ENCODE data around the gene ZRANB1.

The ZRANB1 gene

GRCh38 chr10:125005312-125006187 is 63.6 kb downstream of the ZRANB1 start:
- no peak for DNase-seq (ENCODE audit: low read depth)

DNA sequence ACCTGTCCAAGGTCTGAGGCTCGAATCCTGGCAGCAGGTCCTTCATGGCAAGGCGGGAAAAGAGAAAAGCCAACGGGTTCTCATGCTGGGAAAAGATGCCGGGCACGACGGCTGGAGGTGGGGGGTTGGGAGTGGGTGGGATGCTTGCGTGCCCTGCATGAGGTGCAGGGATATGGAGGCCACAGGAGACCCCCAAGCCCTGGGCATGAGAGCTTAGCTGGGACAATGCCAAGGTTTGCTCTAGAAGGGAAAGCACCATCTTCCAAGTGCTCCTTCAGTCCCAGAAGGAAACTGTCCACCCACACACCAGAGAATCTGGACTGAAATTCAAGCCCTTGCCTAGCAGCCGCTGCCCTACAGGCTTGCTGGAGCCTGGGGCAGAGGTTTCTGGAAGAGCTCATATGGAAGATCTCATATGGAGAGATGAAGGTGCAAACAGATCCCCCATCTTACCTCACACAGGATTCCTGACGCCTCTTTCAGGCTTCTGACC is 64.3 kb downstream of the ZRANB1 start:
- DNase-seq (ENCODE audit: low read depth) = no peak

- no peak for DNase-seq (ENCODE audit: low read depth)
Observed at GRCh38 chr10:125006921-125007426, 65.1 kb downstream of the ZRANB1 start.

DNA sequence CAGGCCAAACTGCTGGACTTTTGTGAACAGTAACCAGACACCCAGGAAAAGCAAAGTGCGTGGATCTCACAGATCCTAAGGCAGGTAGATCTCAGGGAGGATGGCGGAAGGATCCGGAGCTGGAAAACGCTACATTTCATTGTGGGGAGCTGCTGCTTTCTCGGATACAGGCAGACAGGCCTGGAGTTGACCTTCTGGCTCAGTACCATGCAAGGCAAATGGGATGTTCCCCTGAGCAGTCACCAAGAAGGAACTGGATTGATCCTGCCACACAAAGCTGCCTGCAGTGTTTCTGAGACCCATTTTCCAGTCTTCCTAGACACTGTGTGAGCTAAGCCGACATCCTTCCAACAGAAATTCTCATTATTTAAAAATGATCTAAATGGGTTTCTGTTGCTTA is 65.5 kb downstream of the ZRANB1 start:
- no peak for DNase-seq (ENCODE audit: low read depth)

DNA sequence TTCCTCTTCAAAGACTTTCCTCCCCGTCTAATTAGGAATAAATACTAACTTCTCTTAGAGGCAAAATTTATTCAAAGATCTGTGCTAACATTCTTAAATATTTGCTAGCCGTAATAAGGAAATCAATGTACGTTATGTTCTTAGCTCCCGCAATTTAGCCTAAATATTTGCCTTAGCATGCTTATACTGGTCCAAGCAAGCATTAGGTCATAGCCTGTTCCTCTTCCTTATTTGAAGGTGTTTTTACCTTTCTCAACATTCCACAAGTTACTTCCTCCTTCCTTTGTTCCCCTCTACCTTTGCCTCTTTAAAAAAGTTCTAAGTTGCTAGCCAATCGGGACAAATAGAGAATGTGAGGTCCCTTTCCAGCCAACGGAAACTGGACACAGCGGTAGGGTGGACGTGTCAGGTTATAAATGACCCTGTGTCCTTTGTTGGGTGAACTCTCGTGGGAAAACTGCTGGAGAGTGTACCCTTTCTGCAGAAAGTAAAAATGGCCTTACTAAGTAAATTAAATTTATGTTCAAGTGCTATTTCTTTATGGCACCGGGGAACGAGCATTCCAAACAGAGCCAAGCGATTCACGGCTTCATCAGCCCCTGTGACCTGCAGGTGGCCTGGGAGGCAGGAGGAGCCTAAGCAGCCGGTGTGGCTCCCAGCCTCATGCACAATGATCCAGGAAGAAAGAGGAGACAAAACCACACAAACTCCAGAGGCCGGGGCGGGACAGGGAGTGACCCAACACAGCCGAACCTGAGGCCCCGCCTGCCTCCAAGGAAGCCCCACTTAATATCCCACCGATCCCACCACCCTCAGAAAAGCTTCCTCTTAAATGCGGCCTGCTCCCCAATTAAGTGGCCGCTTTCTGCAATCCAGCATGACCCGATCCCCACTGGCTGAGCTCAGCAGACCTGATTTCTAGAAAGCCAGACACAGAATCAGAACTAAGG is 67.0 kb downstream of the ZRANB1 start:
- no peak for DNase-seq (ENCODE audit: low read depth)

DNA sequence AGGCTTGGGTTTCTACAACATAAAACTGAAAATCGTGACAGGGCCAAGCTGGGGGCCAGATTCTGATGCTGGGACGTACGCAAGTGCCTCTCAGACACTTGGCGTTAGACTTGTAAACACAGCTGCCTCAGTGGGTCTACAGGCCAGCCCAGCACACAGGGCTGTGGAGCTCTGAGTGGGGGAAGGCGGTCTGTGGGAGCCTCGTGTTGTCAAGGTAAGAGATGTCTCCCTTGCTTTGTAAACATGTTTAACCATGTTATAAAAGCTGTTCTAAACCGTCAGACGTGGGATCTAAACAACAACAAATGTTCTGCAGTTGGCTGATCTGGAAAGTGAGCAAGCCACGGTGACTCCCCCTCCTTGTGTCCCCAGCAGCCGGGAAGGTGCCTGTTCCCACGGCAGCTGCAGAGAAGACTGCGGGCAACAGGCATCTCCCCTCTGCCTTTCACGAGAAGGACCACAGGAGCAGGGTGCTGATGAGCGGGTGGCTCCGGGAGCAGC is 67.8 kb downstream of the ZRANB1 start:
- DNase-seq (ENCODE audit: low read depth) = no peak

GRCh38 chr10:125010362-125010761 is 68.4 kb downstream of the ZRANB1 start:
- DNase-seq (ENCODE audit: low read depth) = no peak

DNA sequence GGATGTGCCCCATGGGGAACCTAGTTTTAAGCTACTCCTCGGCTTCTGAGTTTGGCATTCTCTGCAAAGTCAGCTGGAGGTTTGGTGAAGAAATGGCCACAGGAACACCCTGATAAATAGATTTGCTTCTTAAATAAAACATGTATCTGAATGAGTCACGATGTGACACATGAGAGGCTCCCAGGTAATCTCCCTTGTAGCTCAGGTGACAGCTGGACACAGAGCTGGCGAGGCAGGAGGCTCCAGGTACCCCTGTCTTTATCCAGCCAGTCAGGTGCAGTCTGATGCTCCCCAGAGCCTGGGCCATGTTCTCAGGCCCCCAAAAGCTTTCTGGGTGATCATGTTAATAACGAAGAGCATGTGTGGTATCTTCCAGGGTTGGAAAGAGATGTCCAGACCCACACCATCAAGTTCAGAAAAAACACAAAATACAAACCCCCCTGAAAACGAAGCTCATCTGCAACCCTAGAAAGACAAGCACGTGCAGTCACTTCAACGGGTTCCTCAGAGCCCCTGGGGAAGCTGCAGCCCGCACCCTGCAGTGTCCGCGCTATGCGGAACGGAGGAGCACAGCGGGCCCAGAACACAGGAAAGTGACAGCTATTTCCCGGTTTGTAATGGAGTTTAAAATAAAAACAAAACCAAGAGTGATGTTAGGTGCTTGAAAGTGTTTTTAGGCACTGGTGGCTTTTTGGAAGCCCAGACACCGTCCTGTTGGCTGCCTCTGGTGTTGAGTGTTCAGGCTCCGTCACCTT is 69.4 kb downstream of the ZRANB1 start:
- DNase-seq (ENCODE audit: low read depth) = no peak

GRCh38 chr10:125011926-125012705 is 70.2 kb downstream of the ZRANB1 start:
- no peak for DNase-seq (ENCODE audit: low read depth)

DNA sequence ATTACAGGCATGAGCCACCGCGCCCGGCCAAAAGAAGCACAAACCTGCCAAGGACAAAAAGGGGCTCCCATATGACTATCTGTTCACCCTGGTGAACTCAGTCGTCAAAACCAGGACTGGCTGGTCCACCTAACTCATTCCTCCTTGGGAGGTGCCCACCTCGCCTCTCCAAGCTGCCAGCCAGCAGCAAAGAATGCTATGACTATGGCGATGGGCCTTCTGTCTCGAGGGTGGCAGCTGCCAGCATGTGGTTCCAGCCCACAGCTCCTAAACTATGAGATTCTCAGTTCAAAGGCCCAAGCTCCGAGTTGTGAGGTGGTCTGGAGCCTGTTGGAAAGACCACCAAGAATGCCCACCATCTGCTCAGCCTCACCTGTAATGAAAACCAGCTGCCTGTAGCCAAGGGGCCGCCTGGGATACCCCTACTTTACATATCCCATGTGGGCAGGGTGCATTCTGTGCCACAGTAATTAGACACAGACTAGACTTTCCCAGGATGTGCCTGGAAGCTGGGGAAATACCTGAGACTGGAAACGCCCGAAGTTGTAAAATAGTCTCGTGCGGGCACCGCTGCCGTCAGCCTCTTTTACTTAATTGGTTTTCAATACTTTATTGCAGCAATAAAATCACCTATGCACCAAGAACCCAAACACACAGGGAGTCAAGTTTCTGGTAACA is 71.1 kb downstream of the ZRANB1 start:
- DNase-seq (ENCODE audit: low read depth) = no peak

DNA sequence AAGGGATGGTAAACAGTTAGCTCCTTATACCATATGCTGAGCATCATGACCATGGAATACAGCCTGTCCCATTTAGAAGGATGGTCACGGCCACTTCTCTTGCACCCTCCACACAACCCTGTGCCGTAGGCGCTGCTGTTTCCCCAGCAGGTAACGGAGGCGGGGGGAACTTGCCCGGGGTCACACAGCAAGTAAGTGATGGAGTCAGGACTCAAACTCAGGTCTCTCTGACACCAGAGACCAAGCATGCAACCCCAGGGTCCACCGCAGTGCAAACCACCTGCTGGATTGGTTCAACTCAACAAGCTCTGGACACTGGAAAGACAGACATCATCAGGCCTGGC is 71.6 kb downstream of the ZRANB1 start:
- no peak for DNase-seq (ENCODE audit: low read depth)

GRCh38 chr10:125014086-125014830 is 72.3 kb downstream of the ZRANB1 start:
- no peak for DNase-seq (ENCODE audit: low read depth)

DNA sequence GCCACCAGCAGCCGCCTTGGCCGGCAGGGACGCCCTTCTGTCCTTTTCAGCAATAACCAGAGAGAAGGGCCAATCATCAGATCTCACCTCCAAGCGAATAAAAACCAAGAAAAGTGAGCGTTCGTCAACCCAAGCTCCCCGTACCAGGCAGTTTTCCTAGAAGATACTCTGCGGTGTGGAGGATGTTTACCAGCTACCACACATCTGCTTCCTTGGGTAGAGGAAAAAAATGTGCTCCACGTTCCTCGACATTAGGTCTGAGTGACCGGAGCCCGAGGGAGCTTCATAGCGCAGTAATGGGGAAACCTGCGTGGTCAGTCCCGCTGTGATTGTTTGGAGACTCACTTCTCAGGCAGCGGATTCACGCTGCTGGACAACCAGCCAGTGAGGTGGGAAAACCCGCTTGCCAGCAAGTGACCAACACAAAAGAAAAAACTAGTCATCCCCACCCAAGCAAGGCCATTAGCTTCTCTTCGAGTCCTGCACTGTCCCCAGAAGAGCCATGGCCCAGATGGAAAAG is 73.0 kb downstream of the ZRANB1 start:
- DNase-seq (ENCODE audit: low read depth) = no peak

GRCh38 chr10:125015356-125015944 is 73.5 kb downstream of the ZRANB1 start:
- DNase-seq (ENCODE audit: low read depth) = no peak

DNA sequence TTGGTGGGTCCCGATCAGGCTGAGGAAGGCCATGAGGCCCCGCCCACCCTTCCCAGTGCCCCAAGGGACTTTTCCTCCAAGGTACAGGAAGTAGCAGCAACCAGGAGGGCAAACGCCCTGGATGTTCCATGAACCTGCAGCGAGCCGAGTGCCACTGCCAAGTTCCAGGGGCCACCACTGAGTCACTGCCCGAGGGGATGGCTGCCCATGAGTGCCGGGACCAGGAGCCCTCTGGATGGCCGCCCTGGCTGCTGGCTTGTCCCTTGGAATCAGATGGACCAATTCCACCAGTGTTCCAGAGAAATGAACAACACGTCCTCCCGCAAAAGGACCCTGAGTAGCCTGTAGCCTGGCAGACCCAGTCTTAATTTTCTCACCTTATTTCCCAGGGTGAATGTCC is 74.2 kb downstream of the ZRANB1 start:
- DNase-seq (ENCODE audit: low read depth) = no peak

DNA sequence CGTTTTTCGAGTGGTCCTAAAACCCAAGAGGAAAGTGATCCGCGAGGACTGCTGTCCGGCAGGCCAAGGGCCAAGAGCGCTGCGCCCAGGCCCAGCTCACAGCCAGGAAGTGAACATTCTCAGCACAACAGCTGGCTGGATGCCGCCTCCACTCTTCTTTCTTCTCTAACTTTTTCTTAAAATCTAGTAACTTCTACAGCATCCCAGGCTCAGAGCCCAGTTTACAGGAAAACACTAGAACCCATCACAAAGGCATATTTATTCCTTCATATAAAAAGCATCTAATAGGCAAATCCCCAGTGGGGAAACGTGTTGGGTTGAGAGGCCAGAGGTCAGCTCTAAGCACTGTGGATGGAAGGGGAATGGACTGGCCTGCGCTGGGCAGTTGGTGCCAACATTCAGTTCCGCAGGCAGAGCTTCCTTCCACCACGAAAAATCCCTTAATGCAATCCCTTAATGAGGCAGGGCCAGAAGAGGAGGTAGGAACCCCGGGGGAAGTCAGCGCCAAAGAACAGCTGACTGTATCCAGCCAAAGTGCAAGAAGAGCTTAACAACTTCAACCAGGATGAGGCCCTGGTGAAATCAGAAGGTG is 74.8 kb downstream of the ZRANB1 start:
- no peak for DNase-seq (ENCODE audit: low read depth)

- no peak for DNase-seq (ENCODE audit: low read depth)
Observed at GRCh38 chr10:125017547-125018298, 75.8 kb downstream of the ZRANB1 start.

Data from activated T-cell treated with anti-CD3 and anti-CD28 coated beads for 1 hour (primary cell).